B cell (primary cell): ENCODE data around the gene PRXL2B. TPM values are rescaled to one million over a fixed set of nuclear protein-coding genes. Genes with fewer than 3 reads are reported as not detected.

Source experiments
- ATAC-seq: fragments of 200-7000 bp; cut with Tn5 transposase; one replicate; pipeline ENCODE4 v1.10.0; 2021; ENCODE audit warnings: low read depth, mild to moderate bottlenecking, moderate number of reproducible peaks, moderate library complexity
- CTCF ChIA-PET: fragments of 350-600 bp; sonication (Branson Sonifier 250); formaldehyde crosslinking; loops from one replicate; lab custom pipeline; 2021; ENCODE audit warnings: antibody characterized with exemption, inconsistent platforms; lab: Charles Lee
- POLR2A ChIA-PET: fragments of 350-600 bp; sonication (Branson Sonifier 250); formaldehyde crosslinking; loops from one replicate; lab custom pipeline; 2021; ENCODE audit warnings: antibody characterized with exemption; lab: Charles Lee
- DNase-seq: peaks from one replicate; pipeline ENCODE4 v3.0.0; 2013
- H2AFZ ChIP-seq: 2 replicates; pipeline ENCODE4 v1.6.1; 2012; ENCODE audit warnings: mild to moderate bottlenecking, low read depth, low read length; ENCODE audit not compliant: insufficient read depth, poor library complexity, severe bottlenecking
- H3K27ac ChIP-seq, 2 donors: 1 replicate in 1 of 2; 2 replicates in 1 of 2; pipeline ENCODE4 v1.5.1; 2012 to 2013; ENCODE audit warnings: low read length in 2 of 2, mild to moderate bottlenecking in 2 of 2, moderate library complexity in 1 of 2
- H3K27me3 ChIP-seq, 4 experiments: fragments of 200-600 bp in 1 of 4; sonication (generic) in 1 of 4; replicated peaks in 1 of 4; 1 replicate in 2 of 4; 2 replicates in 2 of 4; pipeline versions ENCODE4 v1.6.1 to v1.7.0; 2013 to 2016; ENCODE audit warnings: low read length in 3 of 4, mild to moderate bottlenecking in 2 of 4, mixed read lengths in 1 of 4, moderate library complexity in 1 of 4; ENCODE audit not compliant: insufficient read depth in 4 of 4, control insufficient read depth in 3 of 4; ENCODE audit errors: control extremely low read depth in 1 of 4
- H3K36me3 ChIP-seq, 2 experiments: replicated peaks in 1 of 2; 1 replicate in 1 of 2; 2 replicates in 1 of 2; pipeline versions ENCODE4 v1.6.1 to v1.7.1; 2013; ENCODE audit warnings: low read length in 1 of 2; ENCODE audit not compliant: insufficient read depth in 2 of 2, control insufficient read depth in 1 of 2; ENCODE audit errors: control extremely low read depth in 1 of 2, extremely low read depth in 1 of 2
- H3K4me1 ChIP-seq, 2 donors: fragments of 200-600 bp in 1 of 2; sonication (generic) in 1 of 2; 1 replicate in 1 of 2; 2 replicates in 1 of 2; pipeline versions ENCODE4 v1.5.1 to v1.6.1; 2013 to 2017; ENCODE audit warnings: low read length in 2 of 2; ENCODE audit not compliant: control insufficient read depth in 2 of 2, insufficient read depth in 2 of 2
- H3K4me2 ChIP-seq: replicated peaks from 2 replicates; pipeline ENCODE3; 2012; ENCODE audit warnings: mild to moderate bottlenecking, low read depth, low read length; ENCODE audit not compliant: poor library complexity, severe bottlenecking
- H3K4me3 ChIP-seq, 5 experiments: fragments of 200-600 bp in 1 of 5; sonication (generic) in 1 of 5; 1 replicate in 3 of 5; 2 replicates in 2 of 5; pipeline versions ENCODE4 v1.5.1 to v1.7.0; 2011 to 2016; ENCODE audit warnings: low read length in 4 of 5, mild to moderate bottlenecking in 4 of 5, low read depth in 2 of 5, control low read depth in 1 of 5, moderate library complexity in 1 of 5; ENCODE audit not compliant: insufficient read depth in 1 of 5; ENCODE audit errors: control extremely low read depth in 1 of 5, extremely low read depth in 1 of 5
- H3K79me2 ChIP-seq: fragments of 200-600 bp; sonication (generic); one replicate; pipeline ENCODE4 v1.6.0; 2016; ENCODE audit warnings: low read length; ENCODE audit not compliant: control insufficient read depth, insufficient read depth
- H3K9ac ChIP-seq: fragments of 200-600 bp; sonication (generic); 2 replicates; pipeline ENCODE4 v1.6.1; 2017; ENCODE audit warnings: mild to moderate bottlenecking, low read length, moderate library complexity
- H3K9me3 ChIP-seq, 3 donors: one replicate each; pipeline versions ENCODE4 v1.6.1 to v1.7.1; 2013; ENCODE audit warnings: low read length in 2 of 3; ENCODE audit not compliant: control insufficient read depth in 2 of 3, insufficient read depth in 1 of 3; ENCODE audit errors: control extremely low read depth in 1 of 3
- H4K20me1 ChIP-seq: 2 replicates; pipeline ENCODE4 v1.6.0; 2012; ENCODE audit warnings: mild to moderate bottlenecking, low read length; ENCODE audit not compliant: insufficient read depth, control insufficient read depth, poor library complexity, severe bottlenecking
- H3K27ac Mint-ChIP-seq: one replicate; pipeline ENCODE4 v1.8.0; 2021; ENCODE audit warnings: mixed read lengths
- H3K27me3 Mint-ChIP-seq: one replicate; pipeline ENCODE4 v1.8.0; 2021; ENCODE audit warnings: mixed read lengths
- H3K4me1 Mint-ChIP-seq: one replicate; pipeline ENCODE4 v1.8.0; 2021; ENCODE audit warnings: mixed read lengths
- H3K4me3 Mint-ChIP-seq: one replicate; pipeline ENCODE4 v1.8.0; 2021; ENCODE audit warnings: mixed read lengths
- H3K9me3 Mint-ChIP-seq: one replicate; pipeline ENCODE4 v1.8.0; 2022; ENCODE audit warnings: mixed read lengths; ENCODE audit not compliant: insufficient read depth
- CTCF ChIP-seq: fragments of 200-600 bp; IDR thresholded peaks from one replicate; pipeline ENCODE4 v1.8.0; 2022; ENCODE audit warnings: antibody characterized with exemption, mild to moderate bottlenecking
- EZH2 ChIP-seq: IDR thresholded peaks from 2 replicates; pipeline ENCODE4 v1.6.1; 2012; ENCODE audit warnings: borderline replicate concordance, low read depth, mild to moderate bottlenecking, moderate library complexity, low read length; ENCODE audit not compliant: insufficient read depth, poor library complexity, severe bottlenecking
- WGBS: methylation state at CpG from one replicate; pipeline ENCODE4 v1.1.5; 2013; ENCODE audit warnings: missing lambda C conversion rate; ENCODE audit not compliant: insufficient coverage; 5-methylcytosine and 5-hydroxymethylcytosine counted together
- intact Hi-C: fragments of 100-400 bp; cut with micrococcal nuclease; formaldehyde crosslinking; loops from one replicate; pipeline ENCODE4 v1.10.0; 2022
- polyA plus RNA-seq: library from polyadenylated mRNA; depleted of rRNA; stranded (reverse); fragments of >200 nt; gene quantifications from 2 replicates; pipeline ENCODE4 v1.2.3, GENCODE V29; 2012
- total RNA-seq, 2 donors: library from RNA; stranded (reverse); fragments of 120-200 nt in 1 of 2; gene quantifications; 1 replicate in 1 of 2; 2 replicates in 1 of 2; pipeline versions ENCODE4 v1.2.3 to v1.2.4, GENCODE V29; 2013 to 2022

Gene PRXL2B
- total and polyA plus RNA-seq, 2 donors (not counting 1 experiment from before 2014, with no cell fraction given), result 13.0 to 27.0 TPM

GRCh38 chr1:2538872-2539271 is 47.7 kb upstream of the PRXL2B start:
- TF ChIP-seq CTCF (no peak), EZH2 (no peak)
- no peak for ATAC-seq
- CTCF ChIA-PET, result no interaction called here

GRCh38 chr1:2539312-2539907 is 47.2 kb upstream of the PRXL2B start:
- Histone ChIP-seq H3K36me3 (no peaks in the 10 kb centered on the region), H3K4me2 (no peak overlapping the region), H3K4me1 (peaks cover 4 to 5% of the 10 kb centered on the region in 2 donors), H2AFZ (no peak overlapping the region), H3K9ac (no peak overlapping the region), H4K20me1 (no peaks in the 10 kb centered on the region), H3K4me3 (no peak overlapping the region), H3K27ac (no peak overlapping the region), H3K27me3 (peaks cover 0 to 38% (median 4%) of the 10 kb centered on the region in 4 experiments), H3K9me3 (peaks cover 0 to 5% (median 0%) of the 10 kb centered on the region in 3 donors), H3K79me2 (no peaks in the 10 kb centered on the region)
- Mint-ChIP-seq H3K27me3 (peaks cover 15% of the 10 kb centered on the region), H3K4me1 (peaks cover 2% of the 10 kb centered on the region), H3K9me3 (no peaks in the 10 kb centered on the region), H3K27ac (no peak overlapping the region), H3K4me3 (no peak overlapping the region)
- POLR2A ChIA-PET, result interaction anchor here (0.6 kb wide), 1 partner anchor 299 kb away, joined by 8 read pairs; no protein-coding TSS in a partner anchor
- ATAC-seq, result peak; percentile 72
- 74% methylated on average over 12 of the region's 12 CpGs for WGBS
- TF ChIP-seq EZH2 (no peak), CTCF (peak; percentile 59)
- DNase-seq, result peak; percentile 50
- CTCF ChIA-PET, result interaction anchor here (0.8 kb wide), 1 partner anchor 46 kb away, joined by 3 read pairs; no protein-coding TSS in a partner anchor
- intact Hi-C loops, result no loop called here

More at GRCh38 chr1:2538872-2539271, 47.7 kb upstream of the PRXL2B start:
- H2AFZ ChIP-seq, result no peak overlapping the region
- POLR2A ChIA-PET, result no interaction called here
- Mint-ChIP-seq H3K4me1 (peaks cover 2% of the 10 kb centered on the region), H3K4me3 (no peak overlapping the region), H3K27ac (no peak overlapping the region), H3K9me3 (no peaks in the 10 kb centered on the region), H3K27me3 (peaks cover 18% of the 10 kb centered on the region)
- intact Hi-C loops, result no loop called here
- no peak overlapping the region for H3K27ac ChIP-seq
- DNase-seq, result no peak
- no peak overlapping the region for H3K4me3 ChIP-seq
- no peaks in the 10 kb centered on the region for H3K79me2 ChIP-seq
- peaks cover 0 to 39% (median 4%) of the 10 kb centered on the region in 4 experiments for H3K27me3 ChIP-seq
- H3K4me1 ChIP-seq, result peaks cover 4 to 5% of the 10 kb centered on the region in 2 donors
- H4K20me1 ChIP-seq, result no peaks in the 10 kb centered on the region
- WGBS, result 86% methylated on average over 7 of the region's 8 CpGs
- H3K9ac ChIP-seq, result no peak overlapping the region
- H3K4me2 ChIP-seq, result no peak overlapping the region
- peaks cover 0 to 5% (median 0%) of the 10 kb centered on the region in 3 donors for H3K9me3 ChIP-seq
- H3K36me3 ChIP-seq, result no peaks in the 10 kb centered on the region
